Calu3 (cell line): ENCODE results near the gene COL7A1. TPM values are rescaled to one million over a fixed set of nuclear protein-coding genes. Genes with fewer than 3 reads are reported as not detected.

Source experiments
- BruUV-seq: library from RNA; stranded (reverse); fragments of 400-500 nt; replicated peaks from 2 replicates; lab custom pipeline; 2021; lab: Mats Ljungman, UMichigan
- CTCF ChIA-PET: fragments of 300-600 bp; sonication (Branson Sonifier 250); formaldehyde crosslinking; loops from one replicate; lab custom pipeline; 2022; ENCODE audit warnings: antibody characterized with exemption; lab: Charles Lee
- DNase-seq: peaks from one replicate; pipeline ENCODE4 v3.0.0; 2022
- H3K27ac Mint-ChIP-seq: one replicate; pipeline ENCODE4 v1.8.0; 2022; ENCODE audit warnings: mixed read lengths; ENCODE audit not compliant: unreplicated experiment
- H3K27me3 Mint-ChIP-seq: one replicate; pipeline ENCODE4 v1.8.0; 2022; ENCODE audit warnings: mixed read lengths; ENCODE audit not compliant: unreplicated experiment
- H3K36me3 Mint-ChIP-seq: one replicate; pipeline ENCODE4 v1.8.0; 2022; ENCODE audit warnings: mild to moderate bottlenecking, moderate library complexity, mixed read lengths; ENCODE audit not compliant: insufficient read depth, unreplicated experiment
- H3K4me1 Mint-ChIP-seq: one replicate; pipeline ENCODE4 v1.8.0; 2022; ENCODE audit warnings: mild to moderate bottlenecking, low read depth, mixed read lengths; ENCODE audit not compliant: unreplicated experiment
- H3K4me3 Mint-ChIP-seq: one replicate; pipeline ENCODE4 v1.8.0; 2022; ENCODE audit warnings: mild to moderate bottlenecking, low read depth, moderate library complexity, mixed read lengths; ENCODE audit not compliant: unreplicated experiment
- H3K9me3 Mint-ChIP-seq: one replicate; pipeline ENCODE4 v1.8.0; 2022; ENCODE audit warnings: low read depth, mixed read lengths; ENCODE audit not compliant: unreplicated experiment
- CTCF ChIP-seq: fragments of 200-600 bp; IDR thresholded peaks from one replicate; pipeline ENCODE4 v1.8.0; 2022; ENCODE audit warnings: antibody characterized with exemption; ENCODE audit not compliant: unreplicated experiment
- intact Hi-C: fragments of 100-400 bp; cut with micrococcal nuclease; formaldehyde crosslinking; loops from one replicate; pipeline ENCODE4 v1.10.0; 2022; ENCODE audit not compliant: unreplicated experiment
- total RNA-seq: library from RNA; stranded (reverse); gene quantifications from 2 replicates; pipeline ENCODE4 v1.2.3, GENCODE V29; 2022

COL7A1 gene
- total RNA-seq, 1 experiment from 2014 or later: 13.9 TPM

GRCh38 chr3:48571938-48572337 is 23.2 kb downstream of the COL7A1 start:
- CTCF ChIA-PET: no interaction called here
- H3K9me3 Mint-ChIP-seq: no peaks in the 10 kb centered on the region
- intact Hi-C loops: no loop called here

GRCh38 chr3:48569808-48570450 is 25.2 kb downstream of the COL7A1 start:
- H3K36me3 Mint-ChIP-seq: no peaks in the 10 kb centered on the region
- intact Hi-C loops: no loop called here
- H3K27ac Mint-ChIP-seq: no peak overlapping the region
- no TSS peak for BruUV-seq
- CTCF ChIA-PET: interaction anchor here (0.5 kb wide), 1 partner anchor 26 kb away, joined by 4 read pairs; no protein-coding TSS in a partner anchor
- TF ChIP-seq CTCF: no peak
- DNase-seq: no peak
- no peak overlapping the region for H3K4me3 Mint-ChIP-seq
- H3K27me3 Mint-ChIP-seq: no peaks in the 10 kb centered on the region
- H3K4me1 Mint-ChIP-seq: peaks cover 11% of the 10 kb centered on the region
- H3K9me3 Mint-ChIP-seq: no peaks in the 10 kb centered on the region

More at GRCh38 chr3:48571938-48572337, 23.2 kb downstream of the COL7A1 start:
- Mint-ChIP-seq H3K27me3 (no peaks in the 10 kb centered on the region), H3K36me3 (no peaks in the 10 kb centered on the region), H3K4me3 (no peak overlapping the region), H3K27ac (no peak overlapping the region), H3K4me1 (no peaks in the 10 kb centered on the region)
- no peak for DNase-seq
- no TSS peak for BruUV-seq
- TF ChIP-seq CTCF: no peak

- peaks cover 12% of the 10 kb centered on the region for H3K4me1 Mint-ChIP-seq
- intact Hi-C loops: no loop called here
- H3K27me3 Mint-ChIP-seq: no peaks in the 10 kb centered on the region
- H3K4me3 Mint-ChIP-seq: no peak overlapping the region
- TF ChIP-seq CTCF: no peak
- H3K36me3 Mint-ChIP-seq: no peaks in the 10 kb centered on the region
- CTCF ChIA-PET: interaction anchor here (0.5 kb wide), 1 partner anchor 25 kb away, joined by 4 read pairs; no protein-coding TSS in a partner anchor
- DNase-seq: no peak
- BruUV-seq: no TSS peak
- H3K27ac Mint-ChIP-seq: no peak overlapping the region
- H3K9me3 Mint-ChIP-seq: no peaks in the 10 kb centered on the region
Observed at GRCh38 chr3:48569400-48569799, 25.7 kb downstream of the COL7A1 start.

GRCh38 chr3:48568476-48568875 is 26.7 kb downstream of the COL7A1 start:
- CTCF ChIA-PET: no interaction called here
- H3K36me3 Mint-ChIP-seq: peaks cover 5% of the 10 kb centered on the region
- peaks cover 22% of the 10 kb centered on the region for H3K4me1 Mint-ChIP-seq
- DNase-seq: no peak
- no peak overlapping the region for H3K27ac Mint-ChIP-seq
- BruUV-seq: no TSS peak
- no peak for TF ChIP-seq CTCF
- H3K4me3 Mint-ChIP-seq: no peak overlapping the region
- no peaks in the 10 kb centered on the region for H3K9me3 Mint-ChIP-seq
- intact Hi-C loops: no loop called here
- no peaks in the 10 kb centered on the region for H3K27me3 Mint-ChIP-seq
